GM12878 (cell line): ENCODE measurements around the gene WTIP. TPM values are rescaled to one million over a fixed set of nuclear protein-coding genes. Genes with fewer than 3 reads are reported as not detected.

ENCODE experiments used
- ATAC-seq: fragments of 200-7000 bp; cut with Tn5 transposase; 3 replicates; pipeline ENCODE4 v1.9.1; 2020; ENCODE audit warnings: mild to moderate bottlenecking, moderate library complexity
- BruUV-seq: library from RNA; stranded (reverse); fragments of 400-500 nt; replicated peaks from 2 replicates; lab custom pipeline; 2021; lab: Mats Ljungman, UMichigan
- CTCF ChIA-PET: fragments of 300-600 bp; sonication (Branson Sonifier 250); formaldehyde crosslinking; extraction: SDS; loops from one replicate; lab custom pipeline; 2021; ENCODE audit warnings: inconsistent platforms; lab: Yijun Ruan, JAX
- POLR2A ChIA-PET: fragments of 350-600 bp; formaldehyde crosslinking; extraction: SDS; loops from one replicate; lab custom pipeline; 2021; ENCODE audit warnings: inconsistent platforms; lab: Charles Lee
- RAD21 ChIA-PET: fragments of 300-600 bp; sonication (Branson Sonifier 250); formaldehyde crosslinking; loops from one replicate; lab custom pipeline; 2023; ENCODE audit warnings: antibody characterized with exemption; ENCODE audit not compliant: unreplicated experiment; lab: Charles Lee
- SMC1A ChIA-PET: fragments of 300-600 bp; sonication (Branson Sonifier 250); formaldehyde crosslinking; loops from one replicate; lab custom pipeline; 2023; ENCODE audit not compliant: unreplicated experiment, uncharacterized antibody; lab: Charles Lee
- DNase-seq: peaks from one replicate; pipeline ENCODE4 v3.0.0-alpha.2; 2011; ENCODE audit warnings: low read depth, low spot score
- FAIRE-seq: peaks from 3 replicates; lab custom pipeline; 2011; peaks lifted over from hg19 to GRCh38; lab: Jason Lieb, UNC
- H2AFZ ChIP-seq: 2 replicates; pipeline ENCODE4 v1.6.0; 2011; ENCODE audit warnings: low read depth, low read length, control low read depth; ENCODE audit not compliant: control insufficient read depth
- H3K27ac ChIP-seq: 2 replicates; pipeline ENCODE4 v1.5.1; 2011; ENCODE audit warnings: control low read depth; ENCODE audit not compliant: control insufficient read depth, insufficient read depth
- H3K27me3 ChIP-seq, 2 experiments: replicated peaks in 1 of 2; 2 replicates each; pipeline versions ENCODE4 v1.6.0 to v1.6.1; 2011; ENCODE audit warnings: low read length in 1 of 2; ENCODE audit not compliant: control insufficient read depth in 2 of 2, insufficient read depth in 2 of 2
- H3K36me3 ChIP-seq, 2 experiments: 2 replicates each; pipeline ENCODE4 v1.5.1; 2011; ENCODE audit warnings: low read length in 1 of 2; ENCODE audit not compliant: control insufficient read depth in 2 of 2, insufficient read depth in 2 of 2
- H3K4me1 ChIP-seq: 2 replicates; pipeline ENCODE4 v1.6.1; 2011; ENCODE audit warnings: mild to moderate bottlenecking, low read length, moderate library complexity, mixed read lengths; ENCODE audit not compliant: control insufficient read depth, insufficient read depth
- H3K4me2 ChIP-seq: 2 replicates; pipeline ENCODE4 v1.6.0; 2011; ENCODE audit warnings: control low read depth; ENCODE audit not compliant: control insufficient read depth, insufficient read depth
- H3K4me3 ChIP-seq: fragments of 200-600 bp; sonication (generic); 2 replicates; pipeline ENCODE4 v1.5.1; 2016
- H3K79me2 ChIP-seq: 2 replicates; pipeline ENCODE4 v1.6.0; 2011; ENCODE audit warnings: low read length; ENCODE audit not compliant: control insufficient read depth, insufficient read depth
- H3K9ac ChIP-seq: 2 replicates; pipeline ENCODE4 v1.8.0; 2011; ENCODE audit warnings: low read length, control low read depth, mixed read lengths; ENCODE audit not compliant: control insufficient read depth, insufficient read depth
- H3K9me3 ChIP-seq: replicated peaks from 3 replicates; pipeline ENCODE4 v1.5.1; 2011; ENCODE audit warnings: mild to moderate bottlenecking, low read length; ENCODE audit not compliant: control insufficient read depth, insufficient read depth
- H4K20me1 ChIP-seq: 2 replicates; pipeline ENCODE4 v1.6.0; 2011; ENCODE audit not compliant: control insufficient read depth, insufficient read depth
- EED ChIP-seq: sonication (generic); IDR thresholded peaks from 2 replicates; pipeline ENCODE4 v1.6.1; 2016; ENCODE audit warnings: antibody characterized with exemption, low read depth
- GABPA ChIP-seq: IDR thresholded peaks from 2 replicates; pipeline ENCODE4 v1.6.1; 2014; ENCODE audit warnings: antibody characterized with exemption, low read depth, mild to moderate bottlenecking, inconsistent platforms
- KAT2A ChIP-seq: conservative IDR thresholded peaks from 2 replicates; pipeline ENCODE4 v1.6.1; 2011; ENCODE audit warnings: low read depth, low read length; ENCODE audit not compliant: control insufficient read depth
- NFXL1 ChIP-seq: fragments of 450-650 bp; IDR thresholded peaks from 2 replicates; pipeline ENCODE4 v1.6.1; 2017; ENCODE audit warnings: antibody characterized with exemption, mild to moderate bottlenecking, borderline replicate concordance
- PBX3 ChIP-seq: IDR thresholded peaks from 2 replicates; pipeline ENCODE4 v1.6.1; 2011; ENCODE audit warnings: mild to moderate bottlenecking, low read depth, low read length, moderate library complexity; ENCODE audit not compliant: insufficient replicate concordance
- USF2 ChIP-seq: IDR thresholded peaks from 2 replicates; pipeline ENCODE4 v1.6.1; 2011; ENCODE audit warnings: low read depth, low read length, improper control_type of control experiment, borderline replicate concordance
- ZNF622 ChIP-seq: fragments of 450-650 bp; IDR thresholded peaks from 2 replicates; pipeline ENCODE4 v1.6.1; 2017; ENCODE audit warnings: mild to moderate bottlenecking, inconsistent platforms
- WGBS: methylation state at CpG from one replicate; pipeline ENCODE4 v1.1.6; 2016; ENCODE audit warnings: low lambda C conversion rate; ENCODE audit not compliant: insufficient replicate concordance, insufficient coverage; ENCODE audit errors: missing lambda C conversion rate; 5-methylcytosine and 5-hydroxymethylcytosine counted together
- in situ Hi-C: fragments of 300-500 bp; cut with MboI; formaldehyde crosslinking; loops from 9 replicates; pipeline ENCODE4 v1.14.3; 2018; ENCODE audit warnings: mixed read lengths
- intact Hi-C: fragments of 100-400 bp; cut with micrococcal nuclease; formaldehyde crosslinking; loops from one replicate; pipeline ENCODE4 v1.14.2; 2022; ENCODE audit not compliant: unreplicated experiment
- polyA plus RNA-seq, 11 experiments: library from polyadenylated mRNA; depleted of rRNA in 4 of 11; unstranded in 6 of 11; stranded (reverse) in 5 of 11; fragments of >200 nt; fragmentation: Nextera tagmentation in 4 of 11; fragmentation: Illumina TruSeq in 1 of 11; extraction: Ambion mirVana in 4 of 11; extraction: Trizol in 1 of 11; gene quantifications; 1 replicate in 1 of 11; 2 replicates in 10 of 11; pipeline versions ENCODE4 v1.2.1 to v1.2.3, GENCODE V29; 2011 to 2016; ENCODE audit warnings: inconsistent platforms in 2 of 11, missing spikeins in 2 of 11, low read depth in 1 of 11
- total RNA-seq, 4 experiments: library from RNA; depleted of rRNA in 3 of 4; stranded (reverse); fragments of >200 nt in 3 of 4; fragmentation: Illumina TruSeq in 1 of 4; extraction: Trizol in 1 of 4; gene quantifications; 2 replicates each; pipeline versions ENCODE4 v1.2.1 to v1.2.3, GENCODE V29; 2013 to 2021
- TF ChIP-seq, protein P1 (sequence below): fragments of 450-650 bp; IDR thresholded peaks from 2 replicates; pipeline ENCODE4 v1.6.1; 2017; ENCODE audit warnings: mild to moderate bottlenecking, moderate library complexity

WTIP gene
- total and polyA plus RNA-seq, 10 of the 15 experiments (the other 5 are each of a cell fraction or from before 2014, with no cell fraction given), result 0.06 to 0.77 (median 0.17) TPM; not detected in 2

GRCh38 chr19:34493038-34493648, 11.6 kb downstream of the WTIP start:
- ATAC-seq (no peak), FAIRE-seq (no peak), DNase-seq (no peak)
- WGBS, result 69% methylated on average over 25 of the region's 25 CpGs
- Histone ChIP-seq H3K36me3 (no peaks in the 10 kb centered on the region), H3K79me2 (no peaks in the 10 kb centered on the region), H3K9me3 (no peaks in the 10 kb centered on the region), H3K4me1 (no peaks in the 10 kb centered on the region), H4K20me1 (no peaks in the 10 kb centered on the region), H3K4me3 (no peak overlapping the region), H3K9ac (no peak overlapping the region), H3K27me3 (no peaks in the 10 kb centered on the region), H3K27ac (no peak overlapping the region), H2AFZ (no peak overlapping the region), H3K4me2 (no peak overlapping the region)
- no TSS peak for BruUV-seq
- intact Hi-C loops (no loop called here), in situ Hi-C loops (loop anchor here (10.0 kb wide), 1 partner anchor 708 kb away; no protein-coding TSS in a partner anchor)
- ChIA-PET CTCF (no interaction called here), RAD21 (no interaction called here), SMC1A (no interaction called here), POLR2A (no interaction called here)
- no peak for TF ChIP-seq ZNF622
- TF ChIP-seq, protein P1, sequence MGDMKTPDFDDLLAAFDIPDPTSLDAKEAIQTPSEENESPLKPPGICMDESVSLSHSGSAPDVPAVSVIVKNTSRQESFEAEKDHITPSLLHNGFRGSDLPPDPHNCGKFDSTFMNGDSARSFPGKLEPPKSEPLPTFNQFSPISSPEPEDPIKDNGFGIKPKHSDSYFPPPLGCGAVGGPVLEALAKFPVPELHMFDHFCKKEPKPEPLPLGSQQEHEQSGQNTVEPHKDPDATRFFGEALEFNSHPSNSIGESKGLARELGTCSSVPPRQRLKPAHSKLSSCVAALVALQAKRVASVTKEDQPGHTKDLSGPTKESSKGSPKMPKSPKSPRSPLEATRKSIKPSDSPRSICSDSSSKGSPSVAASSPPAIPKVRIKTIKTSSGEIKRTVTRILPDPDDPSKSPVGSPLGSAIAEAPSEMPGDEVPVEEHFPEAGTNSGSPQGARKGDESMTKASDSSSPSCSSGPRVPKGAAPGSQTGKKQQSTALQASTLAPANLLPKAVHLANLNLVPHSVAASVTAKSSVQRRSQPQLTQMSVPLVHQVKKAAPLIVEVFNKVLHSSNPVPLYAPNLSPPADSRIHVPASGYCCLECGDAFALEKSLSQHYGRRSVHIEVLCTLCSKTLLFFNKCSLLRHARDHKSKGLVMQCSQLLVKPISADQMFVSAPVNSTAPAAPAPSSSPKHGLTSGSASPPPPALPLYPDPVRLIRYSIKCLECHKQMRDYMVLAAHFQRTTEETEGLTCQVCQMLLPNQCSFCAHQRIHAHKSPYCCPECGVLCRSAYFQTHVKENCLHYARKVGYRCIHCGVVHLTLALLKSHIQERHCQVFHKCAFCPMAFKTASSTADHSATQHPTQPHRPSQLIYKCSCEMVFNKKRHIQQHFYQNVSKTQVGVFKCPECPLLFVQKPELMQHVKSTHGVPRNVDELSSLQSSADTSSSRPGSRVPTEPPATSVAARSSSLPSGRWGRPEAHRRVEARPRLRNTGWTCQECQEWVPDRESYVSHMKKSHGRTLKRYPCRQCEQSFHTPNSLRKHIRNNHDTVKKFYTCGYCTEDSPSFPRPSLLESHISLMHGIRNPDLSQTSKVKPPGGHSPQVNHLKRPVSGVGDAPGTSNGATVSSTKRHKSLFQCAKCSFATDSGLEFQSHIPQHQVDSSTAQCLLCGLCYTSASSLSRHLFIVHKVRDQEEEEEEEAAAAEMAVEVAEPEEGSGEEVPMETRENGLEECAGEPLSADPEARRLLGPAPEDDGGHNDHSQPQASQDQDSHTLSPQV, result no peak
- TF ChIP-seq PBX3, result no peak
- TF ChIP-seq KAT2A, result no peak
- no peak for TF ChIP-seq USF2
- no peak for TF ChIP-seq EED
- TF ChIP-seq NFXL1, result no peak
- TF ChIP-seq GABPA, result no peak
